Colon (tissue), 2 donors: Measurements from ENCODE around the gene CNKSR1.

Experiments used
- FAIRE-seq: peaks from 2 replicates; lab custom pipeline; 2012; peaks lifted over from hg19 to GRCh38; lab: Jason Lieb, UNC
- donor health status: control.
- donor health status: control.

The CNKSR1 gene

GRCh38 chr1:26184883-26185282 lies 7.6 kb downstream of the CNKSR1 start:
- FAIRE-seq: no peak

GRCh38 chr1:26187882-26188281 lies 10.6 kb downstream of the CNKSR1 start:
- FAIRE-seq: no peak

GRCh38 chr1:26188477-26188876 lies 11.2 kb downstream of the CNKSR1 start:
- FAIRE-seq: no peak

- FAIRE-seq: no peak
Observed at GRCh38 chr1:26189331-26189730, 12.0 kb downstream of the CNKSR1 start.

GRCh38 chr1:26189751-26190275 lies 12.5 kb downstream of the CNKSR1 start:
- no peak for FAIRE-seq

GRCh38 chr1:26190373-26190987 lies 13.2 kb downstream of the CNKSR1 start, which contains the start of gene CATSPER4:
Gene CATSPER4 (plus strand): TSS chr1:26190602. CDS start chr1:26190628, 26 bp downstream.
- no peak for FAIRE-seq

GRCh38 chr1:26191739-26192138 lies 14.4 kb downstream of the CNKSR1 start:
- no peak for FAIRE-seq

GRCh38 chr1:26195805-26196204 lies 18.5 kb downstream of the CNKSR1 start:
- no peak for FAIRE-seq

DNA sequence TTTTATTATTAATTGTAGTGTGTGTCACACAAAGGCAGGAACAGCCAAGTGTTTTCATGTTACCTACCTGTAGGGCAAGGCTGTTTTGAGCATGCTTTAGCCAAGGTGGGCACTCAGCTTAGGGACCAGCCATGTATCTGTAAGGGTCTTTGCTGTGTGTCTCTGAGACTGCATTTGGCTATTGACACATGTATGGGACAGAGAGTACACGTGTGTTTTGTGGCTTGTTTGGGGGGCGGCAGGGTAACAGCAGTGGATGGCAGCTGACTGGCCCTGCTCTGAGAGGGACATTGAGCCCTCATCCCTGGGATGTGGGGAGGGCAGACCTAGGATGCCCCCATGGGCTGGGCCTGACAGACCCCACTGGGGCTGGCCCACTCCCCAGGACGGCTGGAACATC lies 20.0 kb downstream of the CNKSR1 start:
- no peak for FAIRE-seq

DNA sequence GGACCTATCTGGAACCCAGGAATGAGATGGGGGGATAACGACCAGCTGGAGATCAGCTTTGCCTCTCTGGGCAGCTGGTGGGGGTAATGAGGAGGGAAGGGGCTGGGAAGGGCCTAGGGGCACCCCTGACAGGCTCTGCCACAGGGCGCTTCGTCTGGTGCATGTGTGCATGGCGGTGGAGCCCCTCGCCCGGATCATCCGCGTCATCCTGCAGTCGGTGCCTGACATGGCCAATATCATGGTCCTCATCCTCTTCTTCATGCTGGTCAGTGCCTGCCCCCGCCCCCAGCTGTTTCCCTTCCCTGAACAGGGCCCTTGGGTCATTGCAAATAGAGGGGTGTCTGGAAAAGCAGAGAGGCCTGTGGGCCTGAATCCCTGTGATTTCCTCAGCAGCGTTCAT lies 20.5 kb downstream of the CNKSR1 start:
- no peak for FAIRE-seq

- no peak for FAIRE-seq
Observed at GRCh38 chr1:26200413-26200812, 23.1 kb downstream of the CNKSR1 start.

GRCh38 chr1:26203642-26204318 lies 26.5 kb downstream of the CNKSR1 start:
- no peak for FAIRE-seq

GRCh38 chr1:26210147-26210870 lies 33.0 kb downstream of the CNKSR1 start:
- no peak for FAIRE-seq

GRCh38 chr1:26212726-26213125 lies 35.4 kb downstream of the CNKSR1 start:
- no peak for FAIRE-seq

- no peak for FAIRE-seq
Observed at GRCh38 chr1:26213335-26213905, 36.1 kb downstream of the CNKSR1 start.

DNA sequence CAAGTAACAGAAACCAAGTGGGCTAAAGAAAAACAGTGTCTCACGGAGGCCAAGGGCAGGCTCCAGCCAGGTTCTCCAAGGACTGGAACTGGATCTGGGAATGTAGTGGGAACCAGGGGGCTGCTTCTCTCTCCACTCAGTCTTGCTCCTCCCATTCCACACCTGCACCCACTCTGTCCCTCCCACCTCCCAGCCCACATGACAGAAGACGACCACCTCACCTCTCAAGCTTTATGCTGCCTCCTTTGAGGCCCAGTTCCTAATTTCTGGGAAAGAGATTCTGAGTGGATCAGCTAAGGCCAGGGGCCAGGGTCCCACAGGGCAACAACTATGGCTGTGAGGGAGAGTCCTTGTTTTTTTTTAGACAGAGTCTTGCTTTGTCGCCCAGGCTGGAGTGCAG lies 38.0 kb downstream of the CNKSR1 start:
- FAIRE-seq: no peak

DNA sequence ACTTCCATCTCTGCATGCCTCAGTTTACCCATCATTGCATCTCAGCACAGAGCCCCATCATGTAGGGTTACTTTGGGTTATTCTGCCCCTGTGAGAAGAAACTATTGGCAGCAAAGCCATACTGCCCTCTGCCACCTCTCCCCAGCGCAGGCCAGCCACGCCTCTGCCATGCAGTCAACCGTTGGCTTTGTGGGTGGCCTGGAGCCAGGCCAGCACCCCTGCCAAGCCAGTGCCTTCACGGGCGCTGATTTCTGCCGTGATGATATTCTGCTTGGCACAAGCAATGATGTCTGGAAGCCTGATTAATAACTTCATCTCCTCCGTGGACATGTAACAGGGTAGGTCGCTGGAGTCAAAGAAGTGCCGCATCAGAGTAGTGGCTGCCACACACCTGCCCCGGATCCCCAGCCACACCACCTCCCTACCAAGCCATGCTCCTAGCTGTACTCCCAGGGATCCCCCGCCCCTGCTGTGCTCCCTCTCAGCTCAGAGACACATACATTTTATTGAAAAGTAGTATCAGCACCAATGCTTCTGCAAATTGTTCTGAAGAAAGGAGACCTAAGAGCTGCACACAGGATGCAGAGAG lies 41.7 kb downstream of the CNKSR1 start:
- FAIRE-seq: no peak

- no peak for FAIRE-seq
Observed at GRCh38 chr1:26220199-26220912, 43.1 kb downstream of the CNKSR1 start.

DNA sequence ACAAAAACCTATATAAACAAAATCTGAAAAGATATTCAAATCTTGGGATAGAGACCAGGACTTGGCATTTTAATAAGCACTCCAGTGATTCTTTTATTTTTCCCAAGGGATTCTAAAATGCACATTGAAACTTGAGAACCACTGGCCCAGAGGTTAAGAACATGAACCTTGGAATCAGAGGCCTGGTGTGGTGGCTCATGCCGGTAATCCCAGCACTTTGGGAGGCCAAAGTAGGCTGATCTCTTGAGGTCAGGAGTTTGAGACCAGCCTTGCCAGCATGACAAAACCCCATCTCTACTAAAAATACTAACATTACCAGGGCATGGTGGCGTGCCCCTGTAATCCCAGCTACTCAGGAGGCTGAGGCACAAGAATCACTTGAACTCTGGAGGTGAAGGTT lies 43.8 kb downstream of the CNKSR1 start:
- FAIRE-seq: no peak

GRCh38 chr1:26224606-26225005 lies 47.3 kb downstream of the CNKSR1 start:
- no peak for FAIRE-seq

GRCh38 chr1:26225033-26225831 lies 47.9 kb downstream of the CNKSR1 start:
- FAIRE-seq: no peak
